Cerebellar cortex (tissue), 1 donor: ENCODE results near the gene PLB1.
"Not testable (repeated sequence)": the region's sequence is repeated elsewhere in the genome, so short reads cannot be mapped to it uniquely, and the experiment has no call there.

Source experiments
- DNase-seq: peaks from one replicate; pipeline ENCODE4 v3.0.0-alpha.2; 2015; ENCODE audit warnings: low spot score

PLB1 gene

GRCh38 chr2:28648671-28649395 is 153.0 kb downstream of the PLB1 start:
- DNase-seq: no peak

GRCh38 chr2:28649481-28650265 is 153.8 kb downstream of the PLB1 start:
- DNase-seq: no peak

- DNase-seq: no peak
Measured at GRCh38 chr2:28650266-28650584, 154.4 kb downstream of the PLB1 start.

GRCh38 chr2:28652217-28652616 is 156.4 kb downstream of the PLB1 start:
- no peak for DNase-seq

GRCh38 chr2:28653892-28654662 is 158.2 kb downstream of the PLB1 start:
- no peak for DNase-seq

- DNase-seq: no peak
Measured at GRCh38 chr2:28654663-28655320, 158.9 kb downstream of the PLB1 start.

- DNase-seq: no peak
Measured at GRCh38 chr2:28656937-28657615, 161.2 kb downstream of the PLB1 start.

GRCh38 chr2:28658369-28658768 is 162.5 kb downstream of the PLB1 start:
- DNase-seq: no peak

- DNase-seq: no peak
Measured at GRCh38 chr2:28659127-28659526, 163.3 kb downstream of the PLB1 start.

GRCh38 chr2:28661589-28662001 is 165.7 kb downstream of the PLB1 start:
- DNase-seq: no peak

- no peak for DNase-seq
Measured at GRCh38 chr2:28662044-28662443, 166.2 kb downstream of the PLB1 start.

GRCh38 chr2:28662468-28663181 is 166.8 kb downstream of the PLB1 start:
- no peak for DNase-seq

GRCh38 chr2:28663359-28663758 is 167.5 kb downstream of the PLB1 start:
- peak; percentile 13 for DNase-seq

- DNase-seq: no peak
Measured at GRCh38 chr2:28664120-28664842, 168.4 kb downstream of the PLB1 start.

GRCh38 chr2:28665041-28665704 is 169.3 kb downstream of the PLB1 start:
- no peak for DNase-seq

- not testable (repeated sequence) for DNase-seq
Measured at GRCh38 chr2:28665811-28666377, 170.0 kb downstream of the PLB1 start.

GRCh38 chr2:28666496-28667184 is 170.8 kb downstream of the PLB1 start:
- DNase-seq: no peak

GRCh38 chr2:28667261-28667660 is 171.4 kb downstream of the PLB1 start:
- no peak for DNase-seq
